SK-N-SH (cell line): ENCODE data around the gene RUNDC3A. TPM values are rescaled to one million over a fixed set of nuclear protein-coding genes. Genes with fewer than 3 reads are reported as not detected.
A peak's percentile ranks its signal among the peaks of the same experiment; 100 is the strongest.

Source experiments
- CTCF ChIA-PET: fragments of 300-600, 350-600 bp; formaldehyde crosslinking; extraction: SDS; loops from one replicate; lab custom pipeline; 2021; lab: Yijun Ruan, JAX
- POLR2A ChIA-PET: fragments of 350-600 bp; sonication (Branson Sonifier 250); formaldehyde crosslinking; extraction: SDS; loops from one replicate; lab custom pipeline; 2020; ENCODE audit warnings: antibody characterized with exemption, inconsistent platforms; lab: Yijun Ruan, JAX
- DNase-seq: peaks from one replicate; pipeline ENCODE4 v3.0.0; 2012
- H2AFZ ChIP-seq: fragments of 200-600 bp; sonication (generic); 2 replicates; pipeline ENCODE4 v1.8.1; 2016; ENCODE audit warnings: antibody characterized with exemption, mild to moderate bottlenecking, low read depth
- H3F3A ChIP-seq: fragments of 200-600 bp; sonication (generic); replicated peaks from 2 replicates; pipeline ENCODE3; 2016; ENCODE audit warnings: antibody characterized with exemption, mild to moderate bottlenecking; ENCODE audit not compliant: insufficient read depth
- H3K27ac ChIP-seq, 2 experiments: fragments of 200-500 bp in 1 of 2; fragments of 200-600 bp in 1 of 2; sonication (Bioruptor generic) in 1 of 2; sonication (generic), shearing (Covaris generic) in 1 of 2; 2 replicates each; pipeline versions ENCODE4 v1.5.1 to v1.6.1; 2014 to 2016; ENCODE audit warnings: low read depth in 2 of 2, inconsistent platforms in 1 of 2, low read length in 1 of 2, mild to moderate bottlenecking in 1 of 2, mixed read lengths in 1 of 2
- H3K27me3 ChIP-seq: fragments of 200-600 bp; sonication (generic), shearing (Covaris generic); 2 replicates; pipeline ENCODE4 v1.6.1; 2016; ENCODE audit warnings: mixed run types; ENCODE audit not compliant: insufficient read depth
- H3K36me3 ChIP-seq, 2 experiments: fragments of 200-500 bp in 1 of 2; fragments of 200-600 bp in 1 of 2; sonication (Bioruptor generic) in 1 of 2; sonication (generic) in 1 of 2; replicated peaks in 1 of 2; 2 replicates each; pipeline versions ENCODE3 to v1.5.1; 2014 to 2016; ENCODE audit warnings: low read length in 1 of 2, mild to moderate bottlenecking in 1 of 2; ENCODE audit not compliant: insufficient read depth in 2 of 2, control insufficient read depth in 1 of 2
- H3K4me1 ChIP-seq, 2 experiments: fragments of 200-500 bp in 1 of 2; fragments of 200-600 bp in 1 of 2; sonication (Bioruptor generic) in 1 of 2; sonication (generic), shearing (Covaris generic) in 1 of 2; 2 replicates each; pipeline versions ENCODE4 v1.5.1 to v1.6.1; 2014 to 2016; ENCODE audit warnings: low read depth in 1 of 2, low read length in 1 of 2, mixed run types in 1 of 2; ENCODE audit not compliant: insufficient read depth in 2 of 2, control insufficient read depth in 1 of 2
- H3K4me2 ChIP-seq: fragments of 200-600 bp; sonication (generic), shearing (Covaris generic); 2 replicates; pipeline ENCODE4 v1.6.1; 2017; ENCODE audit warnings: mixed run types
- H3K4me3 ChIP-seq, 2 experiments: fragments of 200-500 bp in 1 of 2; fragments of 200-600 bp in 1 of 2; sonication (Bioruptor generic) in 1 of 2; sonication (generic), shearing (Covaris generic) in 1 of 2; 2 replicates each; pipeline versions ENCODE4 v1.5.1 to v1.8.1; 2014 to 2016; ENCODE audit warnings: low read depth in 2 of 2, inconsistent platforms in 1 of 2, low read length in 1 of 2, mild to moderate bottlenecking in 1 of 2, mixed read lengths in 1 of 2, moderate library complexity in 1 of 2
- H3K79me2 ChIP-seq: fragments of 200-600 bp; sonication (generic); 2 replicates; pipeline ENCODE4 v1.8.1; 2017; ENCODE audit warnings: mild to moderate bottlenecking; ENCODE audit not compliant: insufficient read depth
- H3K9ac ChIP-seq: fragments of 200-600 bp; sonication (generic); 2 replicates; pipeline ENCODE4 v1.6.1; 2017; ENCODE audit warnings: mixed run types
- H3K9me2 ChIP-seq: fragments of 200-600 bp; sonication (generic); 2 replicates; pipeline ENCODE4 v1.6.1; 2017; ENCODE audit warnings: mixed run types
- H3K9me3 ChIP-seq: fragments of 200-600 bp; sonication (generic); 2 replicates; pipeline ENCODE4 v1.6.1; 2017; ENCODE audit warnings: mixed run types, mild to moderate bottlenecking, moderate library complexity
- H4K20me1 ChIP-seq: fragments of 200-600 bp; sonication (generic); 2 replicates; pipeline ENCODE4 v1.6.1; 2017; ENCODE audit warnings: mild to moderate bottlenecking, mixed run types; ENCODE audit not compliant: insufficient read depth
- CHD2 ChIP-seq: fragments of 150-350 bp; IDR thresholded peaks from 2 replicates; pipeline ENCODE4 v1.6.1; 2018; ENCODE audit warnings: low read length; ENCODE audit not compliant: partially characterized antibody
- EP300 ChIP-seq, 2 experiments: IDR thresholded peaks; 2 replicates each; pipeline versions ENCODE4 v1.4.0 to v1.6.1; 2012; ENCODE audit warnings: borderline replicate concordance in 1 of 2, low read depth in 1 of 2, low read length in 1 of 2
- FOXJ3 ChIP-seq: sonication (generic); formaldehyde crosslinking; IDR thresholded peaks from 2 replicates; pipeline ENCODE4 v1.5.1; 2020; ENCODE audit warnings: mild to moderate bottlenecking, missing genetic modification reagents
- GATA2 ChIP-seq: sonication (generic); formaldehyde crosslinking; IDR thresholded peaks from 2 replicates; pipeline ENCODE4 v1.5.0; 2020; ENCODE audit warnings: mild to moderate bottlenecking, missing genetic modification reagents
- JUND ChIP-seq: IDR thresholded peaks from 2 replicates; pipeline ENCODE4 v1.4.0; 2012
- MEF2A ChIP-seq: IDR thresholded peaks from 2 replicates; pipeline ENCODE4 v1.4.0; 2012; ENCODE audit warnings: low read depth, borderline replicate concordance
- RFX5 ChIP-seq: IDR thresholded peaks from 2 replicates; pipeline ENCODE4 v1.6.1; 2012; ENCODE audit warnings: mild to moderate bottlenecking, improper control_type of control experiment, low read length
- RXRA ChIP-seq: IDR thresholded peaks from 2 replicates; pipeline ENCODE4 v1.4.0; 2012; ENCODE audit warnings: low read depth, mild to moderate bottlenecking, borderline replicate concordance
- TCF12 ChIP-seq: IDR thresholded peaks from 2 replicates; pipeline ENCODE4 v1.4.0; 2012
- WGBS: methylation state at CpG from one replicate; pipeline ENCODE4 v1.1.6; 2017; ENCODE audit warnings: low lambda C conversion rate; 5-methylcytosine and 5-hydroxymethylcytosine counted together
- polyA plus RNA-seq, 3 experiments: library from polyadenylated mRNA; depleted of rRNA; stranded (reverse); fragments of >200 nt; gene quantifications; 2 replicates each; pipeline ENCODE4 v1.2.3, GENCODE V29; 2012
- TF ChIP-seq, protein P1 (sequence below): fragments of 200-600 bp; sonication (generic); IDR thresholded peaks from 2 replicates; pipeline ENCODE4 v1.6.1; 2017; ENCODE audit warnings: antibody characterized with exemption, mild to moderate bottlenecking, moderate library complexity
- TF ChIP-seq, protein P2 (sequence below): fragments of 150-350 bp; IDR thresholded peaks from 2 replicates; pipeline ENCODE4 v1.6.1; 2016; ENCODE audit warnings: mild to moderate bottlenecking, low read depth, low read length

The RUNDC3A gene
- polyA plus RNA-seq, 1 of the 3 experiments (the other 2 are of a cell fraction) = 8.9 TPM

DNA sequence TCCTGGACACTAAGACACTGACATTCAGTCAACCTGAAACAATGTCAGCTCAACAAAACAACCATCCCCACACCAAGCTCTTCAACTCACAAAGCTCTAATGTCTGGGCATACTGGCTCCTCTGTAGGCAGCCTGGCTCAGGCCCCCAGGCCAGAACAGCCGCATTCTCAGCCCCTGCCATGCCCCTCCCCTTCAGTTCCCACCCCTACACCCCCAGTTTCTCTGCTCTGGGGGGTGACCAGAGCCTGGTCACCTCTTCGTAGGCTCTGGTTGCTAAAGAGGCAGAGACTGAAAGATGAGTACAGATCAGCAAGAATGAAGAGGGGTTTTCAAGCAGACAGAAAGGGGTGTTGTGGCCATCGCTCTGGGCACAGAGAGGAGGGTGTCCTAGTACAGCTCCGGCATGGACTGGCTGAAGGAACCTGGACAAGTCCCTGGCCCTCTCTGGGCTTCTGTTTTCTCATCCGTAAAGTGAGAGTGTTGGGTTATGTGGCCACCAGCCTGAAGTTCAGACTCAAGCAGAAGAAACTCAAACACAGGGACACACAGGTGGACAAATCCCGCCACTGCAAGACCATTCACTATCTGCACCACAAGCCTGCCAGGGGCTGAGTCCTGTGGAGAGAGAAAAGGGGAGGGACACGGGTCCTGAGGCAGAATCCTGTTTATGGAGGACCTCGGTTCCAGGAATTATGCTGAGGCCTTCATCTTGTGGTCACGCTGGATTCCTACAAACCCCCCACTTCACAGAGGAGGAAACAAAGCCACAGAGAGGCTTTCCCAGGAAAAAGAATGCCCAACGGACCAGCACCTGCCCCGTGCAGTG lies 39.5 kb upstream of the RUNDC3A start:
- TF ChIP-seq MEF2A (no peak), JUND (no peak), CHD2 (no peak), FOXJ3 (CRISPR knock-in tag) (no peak), RFX5 (no peak), GATA2 (no peak)
- TF ChIP-seq, protein P1, sequence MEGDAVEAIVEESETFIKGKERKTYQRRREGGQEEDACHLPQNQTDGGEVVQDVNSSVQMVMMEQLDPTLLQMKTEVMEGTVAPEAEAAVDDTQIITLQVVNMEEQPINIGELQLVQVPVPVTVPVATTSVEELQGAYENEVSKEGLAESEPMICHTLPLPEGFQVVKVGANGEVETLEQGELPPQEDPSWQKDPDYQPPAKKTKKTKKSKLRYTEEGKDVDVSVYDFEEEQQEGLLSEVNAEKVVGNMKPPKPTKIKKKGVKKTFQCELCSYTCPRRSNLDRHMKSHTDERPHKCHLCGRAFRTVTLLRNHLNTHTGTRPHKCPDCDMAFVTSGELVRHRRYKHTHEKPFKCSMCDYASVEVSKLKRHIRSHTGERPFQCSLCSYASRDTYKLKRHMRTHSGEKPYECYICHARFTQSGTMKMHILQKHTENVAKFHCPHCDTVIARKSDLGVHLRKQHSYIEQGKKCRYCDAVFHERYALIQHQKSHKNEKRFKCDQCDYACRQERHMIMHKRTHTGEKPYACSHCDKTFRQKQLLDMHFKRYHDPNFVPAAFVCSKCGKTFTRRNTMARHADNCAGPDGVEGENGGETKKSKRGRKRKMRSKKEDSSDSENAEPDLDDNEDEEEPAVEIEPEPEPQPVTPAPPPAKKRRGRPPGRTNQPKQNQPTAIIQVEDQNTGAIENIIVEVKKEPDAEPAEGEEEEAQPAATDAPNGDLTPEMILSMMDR = no peak
- TF ChIP-seq, protein P2, sequence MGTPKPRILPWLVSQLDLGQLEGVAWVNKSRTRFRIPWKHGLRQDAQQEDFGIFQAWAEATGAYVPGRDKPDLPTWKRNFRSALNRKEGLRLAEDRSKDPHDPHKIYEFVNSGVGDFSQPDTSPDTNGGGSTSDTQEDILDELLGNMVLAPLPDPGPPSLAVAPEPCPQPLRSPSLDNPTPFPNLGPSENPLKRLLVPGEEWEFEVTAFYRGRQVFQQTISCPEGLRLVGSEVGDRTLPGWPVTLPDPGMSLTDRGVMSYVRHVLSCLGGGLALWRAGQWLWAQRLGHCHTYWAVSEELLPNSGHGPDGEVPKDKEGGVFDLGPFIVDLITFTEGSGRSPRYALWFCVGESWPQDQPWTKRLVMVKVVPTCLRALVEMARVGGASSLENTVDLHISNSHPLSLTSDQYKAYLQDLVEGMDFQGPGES = no peak
- DNase-seq = no peak
- Histone ChIP-seq H3K27me3 (no peaks in the 10 kb centered on the region; the same call in 1 of the 2 replicates), H3K4me3 (no peak overlapping the region), H3K36me3 (no peaks in the 10 kb centered on the region), H3K4me1 (peaks cover 0 to 14% of the 10 kb centered on the region in 2 experiments; a peak in 1 of 4 replicates), H4K20me1 (no peaks in the 10 kb centered on the region), H3K27ac (no peak overlapping the region), H3K4me2 (no peak overlapping the region), H3K9me3 (no peaks in the 10 kb centered on the region), H3K9ac (no peak overlapping the region), H3K9me2 (no peaks in the 10 kb centered on the region), H3F3A (no peaks in the 10 kb centered on the region), H2AFZ (no peak overlapping the region), H3K79me2 (no peaks in the 10 kb centered on the region)
- ChIA-PET POLR2A (no interaction called here), CTCF (interaction anchor here (1.0 kb wide), 1 partner anchor 11 kb away, joined by 3 read pairs; no protein-coding TSS in a partner anchor)
- 74% methylated on average over 10 of the region's 11 CpGs for WGBS

DNA sequence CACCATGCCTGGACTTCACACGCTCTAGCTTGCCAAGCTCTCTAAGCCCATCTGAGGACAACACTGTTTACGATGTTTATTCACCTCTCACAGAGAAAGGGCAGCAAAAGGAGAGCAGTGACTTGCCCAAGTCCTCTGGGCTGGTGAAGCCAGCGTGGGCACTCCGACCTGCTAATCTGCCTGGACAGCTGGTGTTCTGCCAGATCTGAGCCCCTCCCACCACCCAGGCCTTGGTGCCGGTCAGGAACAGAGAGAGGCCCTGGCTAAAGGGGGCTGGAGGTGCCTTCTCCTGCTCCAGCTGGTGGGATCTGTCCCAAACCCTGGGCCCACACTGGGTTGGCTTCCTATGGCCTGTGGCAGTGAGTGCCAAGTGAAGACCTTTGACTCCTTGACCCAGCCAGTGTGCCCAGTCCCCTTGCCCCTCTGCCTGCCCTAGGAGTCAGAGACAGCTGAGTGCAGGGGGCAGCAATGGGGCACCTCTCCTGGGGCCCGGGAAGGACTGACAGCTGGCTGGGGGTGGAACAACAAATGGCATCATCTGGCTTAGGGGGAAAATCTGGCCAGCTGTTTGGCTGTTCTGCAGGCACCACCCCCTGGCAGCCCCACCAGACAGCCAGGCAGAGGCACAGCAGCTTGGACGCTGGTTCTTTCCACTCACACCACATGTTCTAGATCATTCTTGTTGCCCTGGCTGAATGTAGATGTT lies 38.7 kb upstream of the RUNDC3A start:
- Histone ChIP-seq H3K27me3 (no peaks in the 10 kb centered on the region; the same call in 1 of the 2 replicates), H3K79me2 (no peaks in the 10 kb centered on the region), H3K4me1 (peaks cover 0 to 14% of the 10 kb centered on the region in 2 experiments; a peak in 1 of 4 replicates), H3K9ac (no peak overlapping the region), H2AFZ (no peak overlapping the region), H3K36me3 (no peaks in the 10 kb centered on the region), H4K20me1 (no peaks in the 10 kb centered on the region), H3K27ac (no peak overlapping the region), H3K9me2 (no peaks in the 10 kb centered on the region), H3K4me3 (no peak overlapping the region), H3K9me3 (no peaks in the 10 kb centered on the region), H3F3A (no peaks in the 10 kb centered on the region), H3K4me2 (no peak overlapping the region)
- peak; percentile 59 for DNase-seq
- CTCF ChIA-PET = interaction anchor here (1.0 kb wide), 1 partner anchor 11 kb away, joined by 3 read pairs; no protein-coding TSS in a partner anchor
- POLR2A ChIA-PET = no interaction called here
- TF ChIP-seq JUND = no peak
- TF ChIP-seq RXRA = no peak
- no peak for TF ChIP-seq TCF12
- peak in 1 of 2 experiments; percentile 27; a peak in 1 of 4 replicates for TF ChIP-seq EP300 (IDR thresholded peaks at IDR 0.05; ENCODE audit: borderline replicate concordance in 1 of 2, low read depth in 1 of 2, low read length in 1 of 2)
- TF ChIP-seq RFX5 = no peak
- 58% methylated on average over 6 of the region's 7 CpGs for WGBS
